Measurements from ENCODE around the gene SPG11.

Gene SPG11

GRCh38 chr15:44711096-44711742, 47.8 kb upstream of the SPG11 start, which contains the start of the genes B2M and PATL2:
Gene B2M, plus strand, starts transcription at chr15:44711517. Its CDS starts 30 bp downstream, at chr15:44711547.
Gene PATL2, minus strand, starts transcription at chr15:44711323. Its CDS starts 34,833 bp downstream, at chr15:44676490.
- H3K79me2 ChIP-seq (ENCODE audit: insufficient read depth, low read length), result peaks cover 62% of the 10 kb centered on the region

GRCh38 chr15:44710236-44711095, 47.0 kb upstream of the SPG11 start:
- no peak for TF ChIP-seq EZH2 (IDR thresholded peaks at IDR 0.05; ENCODE audit: borderline replicate concordance, low read depth, low read length, severe bottlenecking)
- TF ChIP-seq CTCF (IDR thresholded peaks at IDR 0.05; ENCODE audit: borderline replicate concordance, extremely low read depth, low read length, poor library complexity, severe bottlenecking), result peak; percentile 61

More at GRCh38 chr15:44711096-44711742, 47.8 kb upstream of the SPG11 start, which contains the start of the genes B2M and PATL2:
- peaks cover 42% of the 10 kb centered on the region for H4K20me1 ChIP-seq (ENCODE audit: insufficient read depth, low read length)
- TF ChIP-seq CTCF (IDR thresholded peaks at IDR 0.05; ENCODE audit: borderline replicate concordance, extremely low read depth, low read length, poor library complexity, severe bottlenecking) (no peak), EZH2 (IDR thresholded peaks at IDR 0.05; ENCODE audit: borderline replicate concordance, low read depth, low read length, severe bottlenecking) (no peak)
- H3K9ac ChIP-seq (ENCODE audit: low read depth, low read length), result peak within 1 kb of the TSS; percentile 94
- H3K4me3 ChIP-seq (ENCODE audit: low read depth in 1 of 2, low read length in 2 of 2), result peak within 1 kb of the TSS; percentile 78 to 90
- peaks cover 37% of the 10 kb centered on the region for H3K36me3 ChIP-seq (ENCODE audit: insufficient read depth, low read length)
- no peaks in the 10 kb centered on the region for H3K9me3 ChIP-seq (ENCODE audit: insufficient read depth, low read length, severe bottlenecking)
- peak; percentile 95 for DNase-seq
- peak within 1 kb of the TSS; percentile 76 for H3K4me2 ChIP-seq (ENCODE audit: insufficient read depth, low read length)
- peaks cover 49% of the 10 kb centered on the region for H3K4me1 ChIP-seq (ENCODE audit: insufficient read depth, low read length)
- H2AFZ ChIP-seq (ENCODE audit: low read depth, low read length), result peak within 1 kb of the TSS; percentile 72
- peak within 1 kb of the TSS; percentile 98 for H3K27ac ChIP-seq (ENCODE audit: low read length)
- ATAC-seq (ENCODE audit: insufficient read depth, low read depth), result peak; percentile 89
- H3K27me3 ChIP-seq (ENCODE audit: insufficient read depth, low read length, poor library complexity), result no peaks in the 10 kb centered on the region

GRCh38 chr15:44706946-44707636, 43.6 kb upstream of the SPG11 start:
- Histone ChIP-seq H3K9ac (ENCODE audit: low read depth, low read length) (no peak overlapping the region), H3K27me3 (ENCODE audit: insufficient read depth, low read length, poor library complexity) (no peaks in the 10 kb centered on the region), H2AFZ (ENCODE audit: low read depth, low read length) (no peak overlapping the region), H3K4me3 (ENCODE audit: low read depth in 1 of 2, low read length in 2 of 2) (no peak overlapping the region), H3K4me1 (ENCODE audit: insufficient read depth, low read length) (peaks cover 14% of the 10 kb centered on the region), H3K4me2 (ENCODE audit: insufficient read depth, low read length) (no peak overlapping the region), H3K79me2 (ENCODE audit: insufficient read depth, low read length) (peaks cover 22% of the 10 kb centered on the region), H3K36me3 (ENCODE audit: insufficient read depth, low read length) (no peaks in the 10 kb centered on the region; the same call in 1 of the 2 replicates), H4K20me1 (ENCODE audit: insufficient read depth, low read length) (peaks cover 2% of the 10 kb centered on the region; the same call in 1 of the 2 replicates), H3K9me3 (ENCODE audit: insufficient read depth, low read length, severe bottlenecking) (no peaks in the 10 kb centered on the region), H3K27ac (ENCODE audit: low read length) (no peak overlapping the region)
- DNase-seq (no peak), ATAC-seq (ENCODE audit: insufficient read depth, low read depth) (no peak)
- no peak for TF ChIP-seq CTCF (IDR thresholded peaks at IDR 0.05; ENCODE audit: borderline replicate concordance, extremely low read depth, low read length, poor library complexity, severe bottlenecking)
- TF ChIP-seq EZH2 (IDR thresholded peaks at IDR 0.05; ENCODE audit: borderline replicate concordance, low read depth, low read length, severe bottlenecking), result no peak

More at GRCh38 chr15:44710236-44711095, 47.0 kb upstream of the SPG11 start:
- DNase-seq (peak; percentile 42), ATAC-seq (ENCODE audit: insufficient read depth, low read depth) (no peak)
- Histone ChIP-seq H3K27ac (ENCODE audit: low read length) (peak overlapping the region; percentile 96), H3K9ac (ENCODE audit: low read depth, low read length) (peak overlapping the region; percentile 94), H3K4me1 (ENCODE audit: insufficient read depth, low read length) (peaks cover 43% of the 10 kb centered on the region), H2AFZ (ENCODE audit: low read depth, low read length) (peak overlapping the region; percentile 72), H4K20me1 (ENCODE audit: insufficient read depth, low read length) (peaks cover 36% of the 10 kb centered on the region), H3K36me3 (ENCODE audit: insufficient read depth, low read length) (peaks cover 30% of the 10 kb centered on the region), H3K4me2 (ENCODE audit: insufficient read depth, low read length) (peak overlapping the region; percentile 61), H3K79me2 (ENCODE audit: insufficient read depth, low read length) (peaks cover 56% of the 10 kb centered on the region), H3K9me3 (ENCODE audit: insufficient read depth, low read length, severe bottlenecking) (no peaks in the 10 kb centered on the region), H3K27me3 (ENCODE audit: insufficient read depth, low read length, poor library complexity) (no peaks in the 10 kb centered on the region), H3K4me3 (ENCODE audit: low read depth in 1 of 2, low read length in 2 of 2) (peak overlapping the region; percentile 45 to 78; a peak in 3 of 4 replicates)
